ENCODE results near the gene IMMP2L.
"Not testable (repeated sequence)": the region's sequence is repeated elsewhere in the genome, so short reads cannot be mapped to it uniquely, and the experiment has no call there.

IMMP2L gene

GRCh38 chr7:111470998-111471397 is 91.3 kb downstream of the IMMP2L start:
- no peak overlapping the region for H3K27ac ChIP-seq (ENCODE audit: low read depth, low read length)
- no peak overlapping the region for H3K4me3 ChIP-seq (ENCODE audit: low read length)
- no peaks in the 10 kb centered on the region for H3K27me3 ChIP-seq (ENCODE audit: control insufficient read depth, insufficient read depth, low read length)
- no peaks in the 10 kb centered on the region for H3K4me1 ChIP-seq (ENCODE audit: control insufficient read depth, insufficient read depth, low read length)
- no peak overlapping the region for H3K9ac ChIP-seq (ENCODE audit: low read length)
- H3K36me3 ChIP-seq (ENCODE audit: control insufficient read depth, insufficient read depth, low read length) = no peaks in the 10 kb centered on the region

- not testable (repeated sequence) for H3K9ac ChIP-seq (ENCODE audit: low read length); H3K36me3 ChIP-seq (ENCODE audit: control insufficient read depth, insufficient read depth, low read length); H3K4me3 ChIP-seq (ENCODE audit: low read length); H3K4me1 ChIP-seq (ENCODE audit: control insufficient read depth, insufficient read depth, low read length); H3K27me3 ChIP-seq (ENCODE audit: control insufficient read depth, insufficient read depth, low read length); H3K27ac ChIP-seq (ENCODE audit: low read depth, low read length)
Measured at GRCh38 chr7:111469894-111470293, 92.4 kb downstream of the IMMP2L start.

- H3K36me3 ChIP-seq (ENCODE audit: control insufficient read depth, insufficient read depth, low read length); H3K27ac ChIP-seq (ENCODE audit: low read depth, low read length): not testable (repeated sequence)
Measured at GRCh38 chr7:111465774-111466173, 96.5 kb downstream of the IMMP2L start.

GRCh38 chr7:111460695-111461094 is 101.6 kb downstream of the IMMP2L start:
- no peak overlapping the region for H3K9ac ChIP-seq (ENCODE audit: low read length)
- H3K27me3 ChIP-seq (ENCODE audit: control insufficient read depth, insufficient read depth, low read length) = no peaks in the 10 kb centered on the region
- no peaks in the 10 kb centered on the region for H3K4me1 ChIP-seq (ENCODE audit: control insufficient read depth, insufficient read depth, low read length)
- no peaks in the 10 kb centered on the region for H3K36me3 ChIP-seq (ENCODE audit: control insufficient read depth, insufficient read depth, low read length)
- H3K27ac ChIP-seq (ENCODE audit: low read depth, low read length) = no peak overlapping the region
- no peak overlapping the region for H3K4me3 ChIP-seq (ENCODE audit: low read length)

More at GRCh38 chr7:111465774-111466173, 96.5 kb downstream of the IMMP2L start:
- not testable (repeated sequence) for H3K9ac ChIP-seq (ENCODE audit: low read length); H3K4me1 ChIP-seq (ENCODE audit: control insufficient read depth, insufficient read depth, low read length); H3K27me3 ChIP-seq (ENCODE audit: control insufficient read depth, insufficient read depth, low read length); H3K4me3 ChIP-seq (ENCODE audit: low read length)

- Histone ChIP-seq H3K4me1 (ENCODE audit: control insufficient read depth, insufficient read depth, low read length) (no peaks in the 10 kb centered on the region), H3K36me3 (ENCODE audit: control insufficient read depth, insufficient read depth, low read length) (no peaks in the 10 kb centered on the region), H3K27ac (ENCODE audit: low read depth, low read length) (no peak overlapping the region), H3K9ac (ENCODE audit: low read length) (no peak overlapping the region), H3K4me3 (ENCODE audit: low read length) (no peak overlapping the region), H3K27me3 (ENCODE audit: control insufficient read depth, insufficient read depth, low read length) (no peaks in the 10 kb centered on the region)
Measured at GRCh38 chr7:111459757-111460280, 102.5 kb downstream of the IMMP2L start.

GRCh38 chr7:111459065-111459756 is 103.1 kb downstream of the IMMP2L start:
- Histone ChIP-seq H3K27me3 (ENCODE audit: control insufficient read depth, insufficient read depth, low read length) (no peaks in the 10 kb centered on the region), H3K4me3 (ENCODE audit: low read length) (no peak overlapping the region), H3K27ac (ENCODE audit: low read depth, low read length) (no peak overlapping the region), H3K4me1 (ENCODE audit: control insufficient read depth, insufficient read depth, low read length) (no peaks in the 10 kb centered on the region), H3K9ac (ENCODE audit: low read length) (no peak overlapping the region), H3K36me3 (ENCODE audit: control insufficient read depth, insufficient read depth, low read length) (no peaks in the 10 kb centered on the region)

GRCh38 chr7:111450705-111451104 is 111.6 kb downstream of the IMMP2L start:
- H3K27me3 ChIP-seq (ENCODE audit: control insufficient read depth, insufficient read depth, low read length); H3K27ac ChIP-seq (ENCODE audit: low read depth, low read length); H3K4me1 ChIP-seq (ENCODE audit: control insufficient read depth, insufficient read depth, low read length); H3K36me3 ChIP-seq (ENCODE audit: control insufficient read depth, insufficient read depth, low read length); H3K4me3 ChIP-seq (ENCODE audit: low read length); H3K9ac ChIP-seq (ENCODE audit: low read length): not testable (repeated sequence)

- H3K9ac ChIP-seq (ENCODE audit: low read length); H3K4me3 ChIP-seq (ENCODE audit: low read length); H3K36me3 ChIP-seq (ENCODE audit: control insufficient read depth, insufficient read depth, low read length); H3K4me1 ChIP-seq (ENCODE audit: control insufficient read depth, insufficient read depth, low read length); H3K27ac ChIP-seq (ENCODE audit: low read depth, low read length); H3K27me3 ChIP-seq (ENCODE audit: control insufficient read depth, insufficient read depth, low read length): not testable (repeated sequence)
Measured at GRCh38 chr7:111447502-111447901, 114.8 kb downstream of the IMMP2L start.

- H3K9ac ChIP-seq (ENCODE audit: low read length) = no peak overlapping the region
- H3K36me3 ChIP-seq (ENCODE audit: control insufficient read depth, insufficient read depth, low read length) = no peaks in the 10 kb centered on the region
Measured at GRCh38 chr7:111439977-111440376, 122.3 kb downstream of the IMMP2L start.

GRCh38 chr7:111438369-111439289 is 123.7 kb downstream of the IMMP2L start:
- H3K4me1 ChIP-seq (ENCODE audit: control insufficient read depth, insufficient read depth, low read length) = no peaks in the 10 kb centered on the region
- no peaks in the 10 kb centered on the region for H3K36me3 ChIP-seq (ENCODE audit: control insufficient read depth, insufficient read depth, low read length)
- H3K27ac ChIP-seq (ENCODE audit: low read depth, low read length) = no peak overlapping the region
- no peak overlapping the region for H3K4me3 ChIP-seq (ENCODE audit: low read length)
- H3K27me3 ChIP-seq (ENCODE audit: control insufficient read depth, insufficient read depth, low read length) = no peaks in the 10 kb centered on the region
- H3K9ac ChIP-seq (ENCODE audit: low read length) = no peak overlapping the region

More at GRCh38 chr7:111439977-111440376, 122.3 kb downstream of the IMMP2L start:
- no peak overlapping the region for H3K27ac ChIP-seq (ENCODE audit: low read depth, low read length)
- H3K4me1 ChIP-seq (ENCODE audit: control insufficient read depth, insufficient read depth, low read length) = no peaks in the 10 kb centered on the region
- H3K4me3 ChIP-seq (ENCODE audit: low read length) = no peak overlapping the region
- no peaks in the 10 kb centered on the region for H3K27me3 ChIP-seq (ENCODE audit: control insufficient read depth, insufficient read depth, low read length)

- Histone ChIP-seq H3K27ac (ENCODE audit: low read depth, low read length) (no peak overlapping the region), H3K27me3 (ENCODE audit: control insufficient read depth, insufficient read depth, low read length) (no peaks in the 10 kb centered on the region), H3K36me3 (ENCODE audit: control insufficient read depth, insufficient read depth, low read length) (no peaks in the 10 kb centered on the region), H3K9ac (ENCODE audit: low read length) (no peak overlapping the region), H3K4me1 (ENCODE audit: control insufficient read depth, insufficient read depth, low read length) (no peaks in the 10 kb centered on the region), H3K4me3 (ENCODE audit: low read length) (no peak overlapping the region)
Measured at GRCh38 chr7:111437736-111438135, 124.6 kb downstream of the IMMP2L start.

- H3K36me3 ChIP-seq (ENCODE audit: control insufficient read depth, insufficient read depth, low read length) = no peaks in the 10 kb centered on the region
- no peak overlapping the region for H3K9ac ChIP-seq (ENCODE audit: low read length)
- H3K27ac ChIP-seq (ENCODE audit: low read depth, low read length) = no peak overlapping the region
- H3K4me1 ChIP-seq (ENCODE audit: control insufficient read depth, insufficient read depth, low read length) = no peaks in the 10 kb centered on the region
- no peak overlapping the region for H3K4me3 ChIP-seq (ENCODE audit: low read length)
- H3K27me3 ChIP-seq (ENCODE audit: control insufficient read depth, insufficient read depth, low read length) = no peaks in the 10 kb centered on the region
Measured at GRCh38 chr7:111436608-111437007, 125.7 kb downstream of the IMMP2L start.

All from rectal smooth muscle tissue (tissue), 1 donor.